GF-D8 (cell line): ENCODE data around the gene EHMT2.
"Not testable (repeated sequence)": the region's sequence is repeated elsewhere in the genome, so short reads cannot be mapped to it uniquely, and the experiment has no call there.

Source experiments
- DNase-seq: peaks from one replicate; lab custom pipeline; 2025; lab: John Stamatoyannopoulos, UW

The EHMT2 gene

GRCh38 chr6:31838114-31838553, 59.4 kb downstream of the EHMT2 start:
- not testable (repeated sequence) for DNase-seq

GRCh38 chr6:31837369-31838113, 60.0 kb downstream of the EHMT2 start:
- DNase-seq = peak; percentile 62

GRCh38 chr6:31836474-31837368, 60.8 kb downstream of the EHMT2 start:
- DNase-seq = no peak

- DNase-seq = no peak
These were observed 61.4 kb downstream of the EHMT2 start for GRCh38 chr6:31836047-31836473.

GRCh38 chr6:31834367-31835250, 62.9 kb downstream of the EHMT2 start:
- peak; percentile 63 for DNase-seq

GRCh38 chr6:31831350-31832215, 65.9 kb downstream of the EHMT2 start:
- peak; percentile 7 for DNase-seq

GRCh38 chr6:31830886-31831335, 66.6 kb downstream of the EHMT2 start:
- no peak for DNase-seq
